Ishikawa (cell line): Measurements from ENCODE around the gene CD151.

Experiments used
- CEBPB ChIP-seq: IDR thresholded peaks from 2 replicates; pipeline ENCODE4 v1.6.1; 2012
- CREB1 ChIP-seq: IDR thresholded peaks from 2 replicates; pipeline ENCODE4 v1.6.1; 2012; ENCODE audit warnings: low read depth
- EGR1 ChIP-seq: IDR thresholded peaks from 2 replicates; pipeline ENCODE4 v1.6.1; 2012
- EP300 ChIP-seq: IDR thresholded peaks from 2 replicates; pipeline ENCODE4 v1.6.1; 2012; ENCODE audit warnings: borderline replicate concordance
- FOXM1 ChIP-seq: IDR thresholded peaks from 2 replicates; pipeline ENCODE4 v1.6.1; 2012; ENCODE audit warnings: low read depth, borderline replicate concordance
- MAX ChIP-seq: IDR thresholded peaks from 2 replicates; pipeline ENCODE4 v1.6.1; 2012
- NFIC ChIP-seq: IDR thresholded peaks from 2 replicates; pipeline ENCODE4 v1.6.1; 2012
- RAD21 ChIP-seq: IDR thresholded peaks from 2 replicates; pipeline ENCODE4 v1.6.1; 2012; ENCODE audit warnings: low read depth
- REST ChIP-seq: IDR thresholded peaks from 2 replicates; pipeline ENCODE4 v1.6.1; 2012; ENCODE audit warnings: low read depth, mild to moderate bottlenecking
- TAF1 ChIP-seq: IDR thresholded peaks from 2 replicates; pipeline ENCODE4 v1.6.1; 2012; ENCODE audit warnings: low read depth, mild to moderate bottlenecking
- TCF12 ChIP-seq: IDR thresholded peaks from 2 replicates; pipeline ENCODE4 v1.6.1; 2012; ENCODE audit warnings: low read depth
- TEAD4 ChIP-seq: IDR thresholded peaks from 2 replicates; pipeline ENCODE4 v1.6.1; 2012
- USF1 ChIP-seq: IDR thresholded peaks from 2 replicates; pipeline ENCODE4 v1.6.1; 2012
- YY1 ChIP-seq: IDR thresholded peaks from 2 replicates; pipeline ENCODE4 v1.6.1; 2012; ENCODE audit warnings: low read depth
- ZBTB7A ChIP-seq: IDR thresholded peaks from 2 replicates; pipeline ENCODE4 v1.6.1; 2012; ENCODE audit warnings: low read depth

Gene CD151

GRCh38 chr11:855796-856195, 23.0 kb downstream of the CD151 start:
- TF ChIP-seq TAF1 (no peak), NFIC (no peak), REST (no peak), FOXM1 (no peak), TCF12 (no peak), TEAD4 (no peak), CEBPB (no peak), EGR1 (no peak), MAX (no peak), CREB1 (no peak), ZBTB7A (no peak), EP300 (no peak), USF1 (no peak), RAD21 (no peak), YY1 (no peak)

DNA sequence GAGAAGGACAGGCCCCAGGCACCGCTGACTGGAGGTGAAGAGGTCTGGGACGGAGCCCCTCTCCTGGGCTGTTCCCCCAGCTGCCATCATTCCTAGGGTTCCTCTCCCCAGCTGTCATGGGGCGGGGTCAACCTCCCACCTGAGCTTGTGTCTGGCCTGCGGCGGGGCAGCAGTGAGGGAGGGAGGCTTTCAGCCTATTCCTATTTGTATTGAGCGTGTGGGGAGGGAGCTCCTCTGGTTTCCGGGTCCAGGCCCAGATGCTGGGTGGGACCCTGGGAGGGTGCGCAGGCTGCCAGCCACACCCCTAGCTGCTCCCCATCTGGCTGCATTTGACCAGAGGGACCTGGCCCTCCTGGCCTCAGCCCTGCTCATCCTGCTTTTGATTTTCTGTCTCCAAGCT, 23.6 kb downstream of the CD151 start:
- TF ChIP-seq TCF12 (no peak), REST (no peak), NFIC (no peak), TEAD4 (no peak)

DNA sequence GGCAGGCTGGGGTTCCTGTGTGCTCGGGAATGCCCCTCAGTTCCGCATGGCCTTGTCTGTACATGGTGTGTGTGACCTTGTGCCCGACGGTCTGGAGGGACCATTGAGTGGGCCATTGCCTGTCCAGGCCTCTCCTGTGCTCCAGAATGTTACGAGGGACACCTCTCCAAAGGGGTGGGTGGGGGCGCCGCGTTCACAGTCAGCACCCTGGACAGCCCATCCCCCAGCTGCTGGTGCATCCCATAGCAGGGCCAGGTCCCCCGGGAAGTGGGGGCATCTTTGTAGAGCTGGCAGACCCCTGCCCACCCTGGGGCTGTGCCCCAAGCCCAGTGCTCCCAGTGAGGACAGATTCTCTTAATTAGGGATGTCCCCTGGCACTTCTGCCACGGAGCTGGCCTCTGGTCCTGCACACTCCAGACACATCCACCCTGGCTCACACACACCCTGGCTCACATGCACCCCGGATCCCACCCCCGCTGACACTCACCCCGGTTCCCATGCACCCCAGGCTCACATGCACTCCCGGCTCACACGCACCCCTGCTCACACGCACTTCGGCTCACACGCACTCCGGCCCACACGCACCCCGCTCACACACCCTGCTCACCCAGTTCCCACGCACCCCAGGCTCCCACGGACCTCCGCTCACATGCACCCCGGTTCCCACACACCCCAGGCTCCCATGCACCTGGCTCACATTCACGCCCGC, 25.5 kb downstream of the CD151 start:
- TF ChIP-seq EGR1 (no peak), RAD21 (no peak), REST (peak; percentile 42; the same call in 1 of the 2 replicates), CREB1 (no peak)

- TF ChIP-seq YY1, result no peak
- no peak for TF ChIP-seq CEBPB
- TF ChIP-seq TAF1, result no peak
- TF ChIP-seq USF1, result no peak
- TF ChIP-seq MAX, result no peak
- TF ChIP-seq EGR1, result no peak
- TF ChIP-seq EP300, result no peak
- no peak for TF ChIP-seq FOXM1
- no peak for TF ChIP-seq TEAD4
- no peak for TF ChIP-seq REST
- TF ChIP-seq ZBTB7A, result no peak
Observed at GRCh38 chr11:858762-859339, 26.1 kb downstream of the CD151 start.
